Vagina (tissue), 2 donors: Measurements from ENCODE around the gene CAMKK1.

Source experiments
- CTCF ChIP-seq, 3 experiments: fragments of 450-650 bp in 2 of 3; fragments of 200-600 bp in 1 of 3; sonication (generic) in 1 of 3; IDR thresholded peaks; one replicate each; pipeline ENCODE4 v1.5.1; 2017 to 2019; ENCODE audit warnings: antibody characterized with exemption in 3 of 3, mild to moderate bottlenecking in 2 of 3, moderate library complexity in 2 of 3
- POLR2A ChIP-seq, 2 donors: fragments of 450-650 bp; IDR thresholded peaks; one replicate each; pipeline ENCODE4 v1.6.1; 2017; ENCODE audit warnings: antibody characterized with exemption in 2 of 2, mild to moderate bottlenecking in 2 of 2, moderate library complexity in 2 of 2

DNA sequence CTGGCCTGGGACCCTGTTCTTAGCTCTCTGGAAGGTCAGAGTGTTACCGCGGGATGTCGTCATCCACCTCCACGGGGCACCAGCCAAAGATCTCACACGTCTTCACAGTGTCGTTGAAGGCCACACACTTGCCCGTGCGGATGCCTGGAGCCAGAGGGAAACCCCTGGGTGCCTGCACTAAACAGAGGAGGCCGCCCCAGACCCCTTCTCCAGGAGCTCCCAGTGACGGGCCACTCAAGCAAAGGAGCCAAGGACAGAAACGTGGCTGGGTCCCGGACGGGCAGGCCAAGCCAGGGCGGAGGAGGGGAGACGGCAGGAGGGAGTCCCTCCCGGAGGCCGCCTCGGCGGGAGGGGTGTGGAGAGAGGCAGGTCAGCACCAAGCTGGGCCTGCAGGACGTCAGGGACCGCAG is 11.0 kb upstream of the CAMKK1 start:
- TF ChIP-seq CTCF (IDR thresholded peaks at IDR 0.05) (no peak), POLR2A (IDR thresholded peaks at IDR 0.05) (no peak)
